Mucosa of descending colon (tissue), 3 donors: ENCODE results near the gene PBRM1. TPM values are rescaled to one million over a fixed set of nuclear protein-coding genes. Genes with fewer than 3 reads are reported as not detected.

ENCODE experiments used
- ATAC-seq: fragments of 200-7000 bp; cut with Tn5 transposase; one replicate; pipeline ENCODE4 v1.9.1; 2020; ENCODE audit warnings: mild to moderate bottlenecking, moderate library complexity
- DNase-seq, 3 donors: peaks; one replicate each; pipeline ENCODE4 v3.0.0-alpha.2; 2020
- H3K36me3 ChIP-seq: fragments of 200-600 bp; one replicate; pipeline ENCODE4 v1.8.0; 2021; ENCODE audit warnings: low read depth, mild to moderate bottlenecking
- H3K4me1 ChIP-seq: fragments of 200-600 bp; one replicate; pipeline ENCODE4 v1.8.0; 2021; ENCODE audit warnings: low read depth, mild to moderate bottlenecking
- H3K4me3 ChIP-seq: fragments of 200-600 bp; one replicate; pipeline ENCODE4 v1.8.0; 2021; ENCODE audit warnings: mild to moderate bottlenecking
- H3K9me3 ChIP-seq: fragments of 200-600 bp; one replicate; pipeline ENCODE4 v1.8.0; 2021; ENCODE audit warnings: mild to moderate bottlenecking
- CTCF ChIP-seq: fragments of 200-600 bp; IDR thresholded peaks from one replicate; pipeline ENCODE4 v1.8.0; 2022; ENCODE audit warnings: antibody characterized with exemption, mild to moderate bottlenecking
- intact Hi-C, 2 donors: fragments of 100-400 bp; cut with DNase I in 1 of 2; cut with micrococcal nuclease in 1 of 2; formaldehyde crosslinking; loops; one replicate each; pipeline versions ENCODE4 v1.11.0 to v1.11.1; 2022; cut with DNase I, micrococcal nuclease
- total RNA-seq, 3 donors: library from RNA; stranded (reverse); fragmentation: NEBNext Ultra II Directional in 2 of 3; extraction: Animal tissue kit (Norgen Biotek cat#: 25700) in 2 of 3; gene quantifications; one replicate each; pipeline versions ENCODE4 v1.2.1 to v1.2.4, GENCODE V29; 2021 to 2023
- donor health status: DM: no; HTN: no; CAD: no; lungs with moderate emphysema.
- donor health status: DM: no; HTN: no; CAD: no.
- donor health status: DM: no; HTN: yes; CAD: no.

Gene PBRM1
- total RNA-seq, 3 donors from 2014 or later, result 48.5 to 86.1 (median 56.8) TPM

- DNase-seq (no peak), ATAC-seq (no peak)
- Histone ChIP-seq H3K4me1 (no peaks in the 10 kb centered on the region), H3K9me3 (no peaks in the 10 kb centered on the region), H3K4me3 (no peak overlapping the region), H3K36me3 (no peaks in the 10 kb centered on the region)
- no peak for TF ChIP-seq CTCF
- intact Hi-C loops, result no loop called here
Measured at GRCh38 chr3:52671676-52672075, 14.0 kb downstream of the PBRM1 start.

GRCh38 chr3:52670621-52671521, 14.8 kb downstream of the PBRM1 start:
- DNase-seq (no peak), ATAC-seq (peak; percentile 82)
- H3K4me3 ChIP-seq, result no peak overlapping the region
- no peaks in the 10 kb centered on the region for H3K4me1 ChIP-seq
- TF ChIP-seq CTCF, result no peak
- no peaks in the 10 kb centered on the region for H3K9me3 ChIP-seq
- no peaks in the 10 kb centered on the region for H3K36me3 ChIP-seq
- intact Hi-C loops, result no loop called here

DNA sequence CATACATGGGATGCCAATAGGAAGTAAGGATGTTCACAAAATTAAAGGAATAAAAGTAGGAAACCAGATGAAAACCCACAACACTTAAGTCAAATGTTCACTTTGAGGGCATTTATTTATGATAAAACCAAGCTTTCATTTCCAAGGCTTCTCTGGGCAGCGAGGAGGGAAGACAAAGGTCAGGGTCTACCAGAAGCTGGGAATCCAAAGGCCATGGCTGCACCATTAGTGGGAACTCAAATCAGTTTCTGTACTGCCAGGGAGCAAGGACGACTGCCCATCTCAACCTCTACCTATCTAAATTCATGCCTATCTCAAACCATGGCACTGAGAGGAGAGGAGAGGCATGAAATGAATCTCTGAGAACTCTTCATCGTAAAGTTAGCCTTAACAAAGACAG, 22.6 kb downstream of the PBRM1 start:
- DNase-seq (no peak), ATAC-seq (no peak)
- intact Hi-C loops, result no loop called here
- Histone ChIP-seq H3K4me3 (no peak overlapping the region), H3K4me1 (no peaks in the 10 kb centered on the region), H3K9me3 (no peaks in the 10 kb centered on the region), H3K36me3 (no peaks in the 10 kb centered on the region)
- no peak for TF ChIP-seq CTCF

GRCh38 chr3:52660046-52660445, 25.7 kb downstream of the PBRM1 start:
- TF ChIP-seq CTCF, result no peak
- H3K4me3 ChIP-seq, result no peak overlapping the region
- no peak for DNase-seq
- ATAC-seq, result no peak
- H3K4me1 ChIP-seq, result no peaks in the 10 kb centered on the region
- no peaks in the 10 kb centered on the region for H3K9me3 ChIP-seq
- H3K36me3 ChIP-seq, result peaks cover 8% of the 10 kb centered on the region
- intact Hi-C loops, result no loop called here

GRCh38 chr3:52655895-52656294, 29.8 kb downstream of the PBRM1 start:
- DNase-seq (no peak), ATAC-seq (no peak)
- peaks cover 8% of the 10 kb centered on the region for H3K36me3 ChIP-seq
- intact Hi-C loops, result no loop called here
- H3K9me3 ChIP-seq, result no peaks in the 10 kb centered on the region
- H3K4me1 ChIP-seq, result no peaks in the 10 kb centered on the region
- TF ChIP-seq CTCF, result no peak
- H3K4me3 ChIP-seq, result no peak overlapping the region
